ENCODE measurements around the gene SLC10A4.

GRCh38 chr4:48461000-48461399, 22.1 kb upstream of the SLC10A4 start:
- TF ChIP-seq GATA3 (IDR thresholded peaks at IDR 0.05; ENCODE audit: low read depth, low read length): no peak
- TF ChIP-seq GATA2 (IDR thresholded peaks at IDR 0.05; ENCODE audit: low read depth, low read length): no peak
